ENCODE results near the gene ORC3.
A peak's percentile ranks its signal among the peaks of the same experiment; 100 is the strongest.

The ORC3 gene

GRCh38 chr6:87637106-87637505, 47.2 kb downstream of the ORC3 start:
- H3K27me3 ChIP-seq (ENCODE audit: insufficient read depth, low read length, poor library complexity), result no peaks in the 10 kb centered on the region
- H2AFZ ChIP-seq (ENCODE audit: low read depth, low read length), result no peak overlapping the region
- TF ChIP-seq CTCF (IDR thresholded peaks at IDR 0.05; ENCODE audit: borderline replicate concordance, extremely low read depth, low read length, poor library complexity, severe bottlenecking) (no peak), EZH2 (IDR thresholded peaks at IDR 0.05; ENCODE audit: borderline replicate concordance, low read depth, low read length, severe bottlenecking) (no peak)
- no peak overlapping the region for H3K27ac ChIP-seq (ENCODE audit: low read length)
- H3K9me3 ChIP-seq (ENCODE audit: insufficient read depth, low read length, severe bottlenecking), result no peaks in the 10 kb centered on the region
- DNase-seq (no peak), ATAC-seq (ENCODE audit: insufficient read depth, low read depth) (no peak)
- H3K4me3 ChIP-seq (ENCODE audit: low read depth in 1 of 2, low read length in 2 of 2), result no peak overlapping the region
- H3K9ac ChIP-seq (ENCODE audit: low read depth, low read length), result no peak overlapping the region
- H3K79me2 ChIP-seq (ENCODE audit: insufficient read depth, low read length), result no peaks in the 10 kb centered on the region; the same call in 1 of the 2 replicates
- peaks cover 45% of the 10 kb centered on the region for H3K36me3 ChIP-seq (ENCODE audit: insufficient read depth, low read length)
- no peaks in the 10 kb centered on the region for H4K20me1 ChIP-seq (ENCODE audit: insufficient read depth, low read length)
- H3K4me2 ChIP-seq (ENCODE audit: insufficient read depth, low read length), result no peak overlapping the region
- no peaks in the 10 kb centered on the region for H3K4me1 ChIP-seq (ENCODE audit: insufficient read depth, low read length)

GRCh38 chr6:87639373-87639772, 49.4 kb downstream of the ORC3 start:
- no peak overlapping the region for H3K27ac ChIP-seq (ENCODE audit: low read length)
- H3K9ac ChIP-seq (ENCODE audit: low read depth, low read length), result no peak overlapping the region
- H3K4me1 ChIP-seq (ENCODE audit: insufficient read depth, low read length), result no peaks in the 10 kb centered on the region
- ATAC-seq (ENCODE audit: insufficient read depth, low read depth) (no peak), DNase-seq (no peak)
- peaks cover 42% of the 10 kb centered on the region for H3K36me3 ChIP-seq (ENCODE audit: insufficient read depth, low read length)
- no peak for TF ChIP-seq CTCF (IDR thresholded peaks at IDR 0.05; ENCODE audit: borderline replicate concordance, extremely low read depth, low read length, poor library complexity, severe bottlenecking)
- TF ChIP-seq EZH2 (IDR thresholded peaks at IDR 0.05; ENCODE audit: borderline replicate concordance, low read depth, low read length, severe bottlenecking), result no peak
- no peaks in the 10 kb centered on the region for H3K27me3 ChIP-seq (ENCODE audit: insufficient read depth, low read length, poor library complexity)
- no peaks in the 10 kb centered on the region; the same call in 1 of the 2 replicates for H3K79me2 ChIP-seq (ENCODE audit: insufficient read depth, low read length)
- H4K20me1 ChIP-seq (ENCODE audit: insufficient read depth, low read length), result no peaks in the 10 kb centered on the region
- H2AFZ ChIP-seq (ENCODE audit: low read depth, low read length), result no peak overlapping the region
- no peaks in the 10 kb centered on the region for H3K9me3 ChIP-seq (ENCODE audit: insufficient read depth, low read length, severe bottlenecking)
- H3K4me2 ChIP-seq (ENCODE audit: insufficient read depth, low read length), result no peak overlapping the region
- H3K4me3 ChIP-seq (ENCODE audit: low read depth in 1 of 2, low read length in 2 of 2), result no peak overlapping the region

GRCh38 chr6:87641065-87641692, 51.2 kb downstream of the ORC3 start:
- Histone ChIP-seq H3K9me3 (ENCODE audit: insufficient read depth, low read length, severe bottlenecking) (no peaks in the 10 kb centered on the region), H4K20me1 (ENCODE audit: insufficient read depth, low read length) (no peaks in the 10 kb centered on the region), H3K4me2 (ENCODE audit: insufficient read depth, low read length) (no peak overlapping the region), H3K27me3 (ENCODE audit: insufficient read depth, low read length, poor library complexity) (no peaks in the 10 kb centered on the region), H3K36me3 (ENCODE audit: insufficient read depth, low read length) (peaks cover 30% of the 10 kb centered on the region), H3K9ac (ENCODE audit: low read depth, low read length) (no peak overlapping the region), H3K4me3 (ENCODE audit: low read depth in 1 of 2, low read length in 2 of 2) (no peak overlapping the region), H2AFZ (ENCODE audit: low read depth, low read length) (no peak overlapping the region), H3K79me2 (ENCODE audit: insufficient read depth, low read length) (no peaks in the 10 kb centered on the region), H3K4me1 (ENCODE audit: insufficient read depth, low read length) (peaks cover 6% of the 10 kb centered on the region; the same call in 1 of the 2 replicates), H3K27ac (ENCODE audit: low read length) (no peak overlapping the region)
- DNase-seq (no peak), ATAC-seq (ENCODE audit: insufficient read depth, low read depth) (peak; percentile 45; the same call in 2 of the 3 replicates)
- TF ChIP-seq CTCF (IDR thresholded peaks at IDR 0.05; ENCODE audit: borderline replicate concordance, extremely low read depth, low read length, poor library complexity, severe bottlenecking) (no peak), EZH2 (IDR thresholded peaks at IDR 0.05; ENCODE audit: borderline replicate concordance, low read depth, low read length, severe bottlenecking) (no peak)

Measured in DND-41 (cell line).